Kidney epithelial cell (primary cell): ENCODE results near the gene CD34. TPM values are rescaled to one million over a fixed set of nuclear protein-coding genes. Genes with fewer than 3 reads are reported as not detected.

Source experiments
- DNase-seq: peaks from one replicate; pipeline ENCODE4 v3.0.0-alpha.2; 2010; ENCODE audit warnings: low read depth
- H3K27me3 ChIP-seq: 2 replicates; pipeline ENCODE4 v1.6.0; 2011; ENCODE audit warnings: low read length; ENCODE audit not compliant: control insufficient read depth, insufficient read depth
- H3K36me3 ChIP-seq: 2 replicates; pipeline ENCODE4 v1.5.1; 2011; ENCODE audit warnings: low read length; ENCODE audit not compliant: control insufficient read depth, insufficient read depth
- H3K4me3 ChIP-seq: 2 replicates; pipeline ENCODE4 v1.5.1; 2011; ENCODE audit warnings: low read depth, mild to moderate bottlenecking, control low read depth, low read length
- total RNA-seq: library from RNA; depleted of rRNA; stranded (reverse); fragments of >200 nt; gene quantifications from 2 replicates; pipeline ENCODE4 v1.2.3, GENCODE V29; 2015
- TF ChIP-seq, protein P1 (sequence below): IDR thresholded peaks from 2 replicates; pipeline ENCODE4 v1.5.1; 2011; ENCODE audit warnings: mild to moderate bottlenecking, moderate library complexity, low read length, control low read depth, inconsistent platforms; ENCODE audit not compliant: insufficient read depth, poor library complexity, severe bottlenecking

CD34 gene
- total RNA-seq, 1 donor from 2014 or later = 0.04 TPM

DNA sequence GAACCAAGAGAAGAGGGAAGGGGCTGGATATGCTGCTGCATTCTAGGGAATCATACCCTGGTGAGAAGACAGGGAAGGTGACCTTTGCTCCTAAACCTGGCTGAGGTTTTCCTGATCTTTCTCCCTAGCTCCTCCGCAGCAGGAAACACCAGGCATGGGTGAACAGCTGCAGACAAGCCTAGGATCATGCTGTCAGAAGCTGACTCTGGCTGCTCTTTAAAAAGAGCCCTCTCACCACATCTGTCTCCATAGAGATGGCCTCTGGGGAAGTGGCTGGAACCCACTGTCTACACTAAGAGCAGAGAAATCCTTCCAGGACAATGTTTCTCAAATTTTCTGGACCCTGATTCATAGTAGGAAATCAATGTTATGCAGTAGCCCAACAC lies 57.6 kb downstream of the CD34 start:
- no peak for DNase-seq
- no peak overlapping the region for H3K4me3 ChIP-seq
- H3K36me3 ChIP-seq = no peaks in the 10 kb centered on the region
- no peaks in the 10 kb centered on the region for H3K27me3 ChIP-seq
- TF ChIP-seq, protein P1, sequence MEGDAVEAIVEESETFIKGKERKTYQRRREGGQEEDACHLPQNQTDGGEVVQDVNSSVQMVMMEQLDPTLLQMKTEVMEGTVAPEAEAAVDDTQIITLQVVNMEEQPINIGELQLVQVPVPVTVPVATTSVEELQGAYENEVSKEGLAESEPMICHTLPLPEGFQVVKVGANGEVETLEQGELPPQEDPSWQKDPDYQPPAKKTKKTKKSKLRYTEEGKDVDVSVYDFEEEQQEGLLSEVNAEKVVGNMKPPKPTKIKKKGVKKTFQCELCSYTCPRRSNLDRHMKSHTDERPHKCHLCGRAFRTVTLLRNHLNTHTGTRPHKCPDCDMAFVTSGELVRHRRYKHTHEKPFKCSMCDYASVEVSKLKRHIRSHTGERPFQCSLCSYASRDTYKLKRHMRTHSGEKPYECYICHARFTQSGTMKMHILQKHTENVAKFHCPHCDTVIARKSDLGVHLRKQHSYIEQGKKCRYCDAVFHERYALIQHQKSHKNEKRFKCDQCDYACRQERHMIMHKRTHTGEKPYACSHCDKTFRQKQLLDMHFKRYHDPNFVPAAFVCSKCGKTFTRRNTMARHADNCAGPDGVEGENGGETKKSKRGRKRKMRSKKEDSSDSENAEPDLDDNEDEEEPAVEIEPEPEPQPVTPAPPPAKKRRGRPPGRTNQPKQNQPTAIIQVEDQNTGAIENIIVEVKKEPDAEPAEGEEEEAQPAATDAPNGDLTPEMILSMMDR = no peak

DNA sequence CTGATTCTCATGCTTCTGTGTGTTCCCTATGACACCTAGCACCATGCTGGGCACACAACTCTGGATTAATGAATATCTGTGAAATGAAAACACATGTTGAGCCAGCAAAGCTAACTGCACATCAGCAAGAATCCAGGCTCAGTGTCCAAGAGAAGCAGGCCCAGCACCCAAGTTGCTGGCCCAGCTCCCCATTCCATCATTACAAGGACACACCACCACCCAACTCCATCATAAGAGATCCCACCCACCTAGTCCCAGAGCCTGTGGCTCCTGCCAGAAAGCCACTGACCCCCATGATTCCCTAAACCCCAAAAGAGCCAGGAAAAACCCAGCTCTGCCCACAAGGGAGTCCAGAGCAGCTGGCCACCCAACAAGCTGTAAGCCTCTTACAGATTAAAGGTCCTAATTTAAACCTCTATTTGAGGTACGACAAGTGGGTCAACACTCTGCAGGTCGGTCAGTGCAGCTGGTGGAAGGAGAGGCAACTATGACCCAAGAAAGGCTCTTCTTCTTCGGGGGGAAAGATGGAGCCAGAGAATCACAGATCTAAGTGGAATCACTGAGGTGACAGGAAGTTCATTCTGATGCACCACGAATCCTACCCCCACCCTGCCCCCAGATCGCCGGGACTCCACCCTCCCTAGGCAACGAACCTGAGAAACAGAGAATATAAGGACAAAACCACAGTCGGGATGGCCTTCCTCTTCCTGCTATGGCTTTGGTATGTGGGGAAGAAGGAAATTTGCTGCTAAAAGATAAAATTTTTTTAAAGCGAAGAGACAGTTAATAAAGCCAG lies 58.2 kb downstream of the CD34 start:
- Histone ChIP-seq H3K36me3 (no peaks in the 10 kb centered on the region), H3K27me3 (no peaks in the 10 kb centered on the region), H3K4me3 (no peak overlapping the region)
- DNase-seq = no peak
- TF ChIP-seq, protein P1 = no peak

DNA sequence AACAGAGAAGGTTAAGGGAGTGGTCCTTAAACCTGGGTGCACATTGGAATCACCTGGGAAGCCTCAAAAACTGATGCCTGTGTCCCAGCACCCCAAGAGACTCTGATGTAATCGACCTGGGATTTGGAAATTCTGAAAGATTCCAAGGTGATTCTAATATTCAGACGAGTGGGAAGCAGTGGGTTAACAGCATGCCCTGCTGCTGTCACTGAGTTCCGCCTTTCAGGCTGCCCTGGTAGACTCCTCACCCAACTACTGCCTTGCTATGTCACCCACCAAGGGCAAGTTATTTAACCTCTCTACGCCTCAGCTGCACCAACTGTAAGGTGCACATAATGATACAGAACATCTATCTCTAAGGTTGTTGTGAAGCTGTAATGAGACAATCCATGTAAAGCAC lies 59.2 kb downstream of the CD34 start:
- H3K4me3 ChIP-seq = no peak overlapping the region
- H3K36me3 ChIP-seq = no peaks in the 10 kb centered on the region
- TF ChIP-seq, protein P1 = no peak
- DNase-seq = no peak
- H3K27me3 ChIP-seq = no peaks in the 10 kb centered on the region

DNA sequence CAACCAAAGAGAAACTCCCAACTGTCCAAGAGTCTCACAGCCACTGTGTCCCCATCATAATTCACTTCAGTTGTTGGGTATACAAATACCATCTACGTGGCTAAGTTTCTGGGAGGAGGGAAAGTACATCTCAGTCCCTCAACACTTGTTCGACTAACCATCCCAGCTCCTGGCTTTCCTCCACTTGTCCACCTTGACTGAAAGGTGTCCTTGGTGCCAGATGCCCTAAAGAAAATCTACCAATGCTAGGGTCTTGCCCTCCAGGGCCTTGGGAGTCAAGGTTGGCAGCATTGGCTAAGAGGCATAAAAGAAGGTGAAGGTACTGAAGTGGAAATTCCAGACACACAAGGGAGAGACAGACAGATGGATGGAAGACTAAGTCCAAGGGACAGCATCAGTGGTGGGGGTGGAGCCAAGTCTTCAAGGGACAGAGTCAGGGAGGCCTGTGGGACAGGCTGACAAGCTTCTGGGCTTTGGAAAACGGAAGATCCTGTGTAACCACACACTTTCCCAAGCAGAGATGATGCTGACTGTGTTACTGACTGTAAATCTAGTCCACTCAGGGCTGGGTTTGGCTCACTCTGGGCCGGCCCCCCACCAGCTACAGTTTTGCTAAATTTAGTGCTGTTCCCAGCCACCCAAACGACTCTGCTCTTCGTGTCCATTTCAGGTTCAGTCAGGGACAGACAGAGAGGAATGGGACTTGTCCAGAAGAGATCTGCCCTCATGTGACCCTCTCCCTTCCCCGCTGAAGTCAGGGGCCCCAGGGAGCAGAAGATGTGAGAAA lies 60.1 kb downstream of the CD34 start:
- Histone ChIP-seq H3K36me3 (no peaks in the 10 kb centered on the region), H3K4me3 (no peak overlapping the region), H3K27me3 (no peaks in the 10 kb centered on the region)
- DNase-seq = no peak
- TF ChIP-seq, protein P1 = no peak

DNA sequence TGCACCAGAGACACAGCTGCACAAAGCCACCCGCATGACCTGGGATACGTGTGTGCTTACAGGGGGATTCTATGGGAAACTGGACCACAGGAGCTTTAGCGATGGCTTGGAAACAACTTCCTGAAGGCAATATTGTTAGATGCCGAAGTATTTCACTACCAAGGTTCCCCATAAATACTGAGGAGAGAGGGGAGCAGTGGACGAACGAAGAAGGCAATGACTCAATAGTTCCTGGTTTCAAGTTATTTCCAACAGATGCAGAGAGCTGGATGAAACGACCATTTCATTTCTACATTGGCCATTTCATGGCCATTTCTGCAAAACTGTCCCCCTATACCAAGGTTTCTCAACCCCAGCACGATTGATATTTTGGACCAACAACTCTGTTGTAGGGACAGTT lies 61.3 kb downstream of the CD34 start:
- Histone ChIP-seq H3K27me3 (no peaks in the 10 kb centered on the region), H3K36me3 (no peaks in the 10 kb centered on the region), H3K4me3 (no peak overlapping the region)
- TF ChIP-seq, protein P1 = no peak
- no peak for DNase-seq

DNA sequence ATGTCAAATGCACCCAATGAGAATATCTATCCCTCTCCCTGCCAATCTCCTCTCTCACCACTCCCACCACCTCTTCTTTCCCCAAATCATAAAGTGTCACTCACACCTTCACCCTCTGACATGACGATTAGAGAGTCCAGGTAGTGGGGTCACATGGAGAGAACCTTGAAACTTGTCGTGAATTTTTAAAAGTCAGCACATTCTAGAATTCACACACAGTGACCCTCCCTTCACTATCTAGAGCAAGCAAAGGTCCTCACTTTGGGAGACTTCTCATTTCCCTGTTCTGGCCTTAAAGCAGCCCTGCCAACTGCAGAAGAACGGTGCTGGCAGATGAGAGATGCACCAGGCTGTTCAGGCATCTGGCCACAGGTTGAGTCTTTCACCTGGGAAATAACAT lies 61.9 kb downstream of the CD34 start:
- TF ChIP-seq, protein P1 = no peak
- Histone ChIP-seq H3K4me3 (no peak overlapping the region), H3K27me3 (no peaks in the 10 kb centered on the region), H3K36me3 (no peaks in the 10 kb centered on the region)
- DNase-seq = no peak
